Gastroesophageal sphincter (tissue), 4 donors: ENCODE results near the gene AACS. TPM values are rescaled to one million over a fixed set of nuclear protein-coding genes. Genes with fewer than 3 reads are reported as not detected.

ENCODE experiments used
- ATAC-seq: fragments of 150-250 bp; one replicate; pipeline ENCODE4 v1.9.1; 2016; ENCODE audit warnings: mild to moderate bottlenecking, moderate library complexity
- H3K27ac ChIP-seq, 4 donors: fragments of 200-600 bp; sonication (generic) in 3 of 4; 1 replicate in 3 of 4; 2 replicates in 1 of 4; pipeline ENCODE4 v1.5.1; 2016 to 2019
- H3K27me3 ChIP-seq: fragments of 200-600 bp; sonication (generic); one replicate; pipeline ENCODE4 v1.5.1; 2019
- H3K36me3 ChIP-seq, 2 donors: fragments of 200-600 bp; sonication (generic); one replicate each; pipeline ENCODE4 v1.5.1; 2019; ENCODE audit warnings: control low read depth in 1 of 2
- H3K4me1 ChIP-seq, 3 donors: fragments of 200-600 bp; sonication (generic); 1 replicate in 2 of 3; 2 replicates in 1 of 3; pipeline ENCODE4 v1.5.1; 2016 to 2019; ENCODE audit warnings: control low read depth in 2 of 3
- H3K4me3 ChIP-seq, 2 donors: fragments of 200-600 bp; sonication (generic); one replicate each; pipeline ENCODE4 v1.5.1; 2019; ENCODE audit warnings: mild to moderate bottlenecking in 1 of 2, moderate library complexity in 1 of 2
- H3K9me3 ChIP-seq, 3 donors: fragments of 200-600 bp; sonication (generic); one replicate each; pipeline ENCODE4 v1.5.1; 2017 to 2019; ENCODE audit warnings: control low read depth in 2 of 3
- EP300 ChIP-seq: sonication (generic); formaldehyde crosslinking; IDR thresholded peaks from one replicate; pipeline ENCODE4 v1.6.1; 2017; ENCODE audit warnings: antibody characterized with exemption, mild to moderate bottlenecking
- POLR2A ChIP-seq, 2 donors: fragments of 450-650 bp; IDR thresholded peaks; one replicate each; pipeline ENCODE4 v1.6.1; 2017; ENCODE audit warnings: antibody characterized with exemption in 2 of 2, mild to moderate bottlenecking in 2 of 2, moderate library complexity in 1 of 2
- POLR2AphosphoS5 ChIP-seq: sonication (generic); formaldehyde crosslinking; IDR thresholded peaks from one replicate; pipeline ENCODE4 v1.6.1; 2017; ENCODE audit warnings: antibody characterized with exemption
- WGBS, 2 donors: methylation state at CpG; one replicate each; pipeline ENCODE4 v1.1.5; 2018; ENCODE audit warnings: low coverage in 1 of 2; 5-methylcytosine and 5-hydroxymethylcytosine counted together
- total RNA-seq, 4 donors: library from RNA; depleted of rRNA; stranded (reverse); fragments of >200 nt; gene quantifications; one replicate each; pipeline ENCODE4 v1.1.0, GENCODE V29; 2016
- TF ChIP-seq, protein P1 (sequence below), 4 experiments: fragments of 200-600 bp in 2 of 4; fragments of 450-650 bp in 2 of 4; sonication (generic) in 1 of 4; IDR thresholded peaks; one replicate each; pipeline ENCODE4 v1.5.1; 2017 to 2019; ENCODE audit warnings: antibody characterized with exemption in 4 of 4, mild to moderate bottlenecking in 2 of 4, moderate library complexity in 2 of 4

The AACS gene
- total RNA-seq, 4 donors from 2014 or later = 10.3 to 14.6 (median 11.8) TPM

DNA sequence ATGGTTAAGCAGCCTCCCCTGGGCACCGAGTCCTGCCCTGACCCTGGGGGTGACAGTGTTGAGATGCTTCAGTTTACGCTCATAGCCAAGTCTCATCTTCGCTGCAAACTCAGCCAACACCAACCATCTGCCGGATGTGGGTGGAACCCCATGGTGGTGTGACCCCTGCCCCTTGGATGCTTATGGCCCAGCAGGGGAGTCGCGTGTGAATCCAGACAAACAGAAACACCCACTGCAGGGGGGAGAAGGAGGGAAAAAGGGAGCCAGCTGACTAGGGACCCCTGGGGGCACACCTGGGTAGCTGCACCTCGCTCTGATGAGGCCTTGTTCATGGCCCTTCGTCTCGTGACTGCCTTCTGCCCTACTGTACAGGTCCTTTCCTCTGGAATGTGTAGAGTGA lies 23.8 kb downstream of the AACS start:
- H3K27me3 ChIP-seq = no peaks in the 10 kb centered on the region
- no peak for TF ChIP-seq POLR2AphosphoS5
- TF ChIP-seq EP300 = no peak
- TF ChIP-seq, protein P1, sequence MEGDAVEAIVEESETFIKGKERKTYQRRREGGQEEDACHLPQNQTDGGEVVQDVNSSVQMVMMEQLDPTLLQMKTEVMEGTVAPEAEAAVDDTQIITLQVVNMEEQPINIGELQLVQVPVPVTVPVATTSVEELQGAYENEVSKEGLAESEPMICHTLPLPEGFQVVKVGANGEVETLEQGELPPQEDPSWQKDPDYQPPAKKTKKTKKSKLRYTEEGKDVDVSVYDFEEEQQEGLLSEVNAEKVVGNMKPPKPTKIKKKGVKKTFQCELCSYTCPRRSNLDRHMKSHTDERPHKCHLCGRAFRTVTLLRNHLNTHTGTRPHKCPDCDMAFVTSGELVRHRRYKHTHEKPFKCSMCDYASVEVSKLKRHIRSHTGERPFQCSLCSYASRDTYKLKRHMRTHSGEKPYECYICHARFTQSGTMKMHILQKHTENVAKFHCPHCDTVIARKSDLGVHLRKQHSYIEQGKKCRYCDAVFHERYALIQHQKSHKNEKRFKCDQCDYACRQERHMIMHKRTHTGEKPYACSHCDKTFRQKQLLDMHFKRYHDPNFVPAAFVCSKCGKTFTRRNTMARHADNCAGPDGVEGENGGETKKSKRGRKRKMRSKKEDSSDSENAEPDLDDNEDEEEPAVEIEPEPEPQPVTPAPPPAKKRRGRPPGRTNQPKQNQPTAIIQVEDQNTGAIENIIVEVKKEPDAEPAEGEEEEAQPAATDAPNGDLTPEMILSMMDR (IDR thresholded peaks at IDR 0.05) = no peak
- TF ChIP-seq POLR2A (IDR thresholded peaks at IDR 0.05) = no peak
- no peak for ATAC-seq
- H3K4me3 ChIP-seq = no peak overlapping the region
- no peaks in the 10 kb centered on the region for H3K9me3 ChIP-seq
- WGBS, 2 donors = 70% methylated on average over 4 of the region's 9 CpGs; no CpG with 5 or more reads in 1 of the 2 donors
- no peaks in the 10 kb centered on the region for H3K4me1 ChIP-seq
- H3K36me3 ChIP-seq = peaks cover 0 to 98% of the 10 kb centered on the region in 2 donors
- H3K27ac ChIP-seq = no peak overlapping the region

DNA sequence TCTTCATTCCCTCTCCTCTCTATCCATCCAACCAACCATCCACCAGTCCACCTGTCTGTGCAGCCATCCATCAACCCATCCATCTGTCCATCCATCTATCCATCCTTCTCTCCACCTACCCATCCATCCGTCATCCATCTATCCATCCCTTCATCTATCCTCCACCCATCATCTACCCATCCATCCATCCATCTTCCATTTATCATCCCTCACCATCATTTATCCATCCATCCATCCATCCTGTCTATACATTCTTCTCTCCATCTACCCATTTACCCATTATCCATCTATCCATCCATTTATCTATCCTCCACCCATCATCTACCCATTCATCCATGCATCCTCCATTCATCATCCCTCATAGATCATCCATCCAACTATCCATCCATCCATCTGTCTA lies 24.4 kb downstream of the AACS start:
- TF ChIP-seq EP300 (no peak), POLR2AphosphoS5 (no peak), POLR2A (IDR thresholded peaks at IDR 0.05) (no peak)
- TF ChIP-seq, protein P1 (IDR thresholded peaks at IDR 0.05) = no peak
- Histone ChIP-seq H3K4me1 (no peaks in the 10 kb centered on the region), H3K36me3 (peaks cover 0 to 97% of the 10 kb centered on the region in 2 donors), H3K9me3 (no peaks in the 10 kb centered on the region), H3K27ac (no peak overlapping the region), H3K4me3 (no peak overlapping the region), H3K27me3 (no peaks in the 10 kb centered on the region)
- 83 to 96% methylated on average over 1 of the region's 1 CpG for WGBS, 2 donors
- ATAC-seq = no peak

DNA sequence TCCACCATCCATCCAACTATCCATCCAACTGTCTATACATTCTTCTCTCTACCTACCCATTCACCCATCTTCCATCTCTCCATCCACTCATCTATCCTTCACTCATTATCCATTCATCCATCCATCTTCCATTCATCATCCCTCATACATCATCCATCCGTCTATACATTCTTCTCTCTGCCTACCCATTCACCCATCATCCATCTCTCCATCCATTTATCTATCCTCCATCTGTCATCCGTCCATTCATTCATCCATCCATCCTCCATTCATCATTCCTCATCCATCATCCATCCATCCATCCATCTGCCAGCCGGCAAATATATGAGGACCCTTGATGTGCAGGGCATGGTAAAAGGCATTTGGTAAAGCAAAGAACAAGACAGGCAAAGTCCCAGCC lies 25.2 kb downstream of the AACS start:
- Histone ChIP-seq H3K4me3 (no peak overlapping the region), H3K9me3 (no peaks in the 10 kb centered on the region), H3K4me1 (no peaks in the 10 kb centered on the region), H3K27me3 (no peaks in the 10 kb centered on the region), H3K36me3 (peaks cover 0 to 96% of the 10 kb centered on the region in 2 donors), H3K27ac (no peak overlapping the region)
- WGBS, 2 donors = 92 to 100% methylated on average over 2 to 3 of the region's 3 CpGs
- TF ChIP-seq POLR2AphosphoS5 (no peak), EP300 (no peak), POLR2A (IDR thresholded peaks at IDR 0.05) (no peak)
- TF ChIP-seq, protein P1 (IDR thresholded peaks at IDR 0.05) = no peak
- no peak for ATAC-seq

DNA sequence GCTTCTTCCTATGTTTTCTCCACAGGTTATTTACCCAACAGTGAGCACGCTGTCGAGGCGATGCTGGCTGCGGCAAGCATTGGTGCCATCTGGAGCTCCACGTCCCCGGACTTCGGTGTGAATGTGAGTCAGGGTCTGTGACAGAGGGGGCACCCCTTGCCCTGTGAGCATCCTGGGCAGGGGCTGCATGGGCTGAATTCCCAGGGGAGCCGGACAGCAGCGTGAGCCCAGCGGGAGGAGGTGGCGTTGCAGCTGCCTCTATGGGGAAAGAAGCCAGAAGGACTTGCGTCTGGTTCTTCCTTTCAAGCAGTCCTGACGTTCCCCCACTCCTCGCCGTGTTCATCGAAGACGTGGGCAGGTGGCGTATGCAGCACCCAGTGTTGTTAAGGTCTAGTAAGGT lies 26.2 kb downstream of the AACS start:
- H3K9me3 ChIP-seq = no peaks in the 10 kb centered on the region
- no peaks in the 10 kb centered on the region for H3K4me1 ChIP-seq
- H3K4me3 ChIP-seq = no peak overlapping the region
- H3K27me3 ChIP-seq = no peaks in the 10 kb centered on the region
- WGBS, 2 donors = 91 to 96% methylated on average over 7 to 8 of the region's 18 CpGs
- no peak overlapping the region for H3K27ac ChIP-seq
- no peak for ATAC-seq
- no peak for TF ChIP-seq POLR2A (IDR thresholded peaks at IDR 0.05)
- TF ChIP-seq, protein P1 (IDR thresholded peaks at IDR 0.05) = no peak
- TF ChIP-seq POLR2AphosphoS5 = no peak
- no peak for TF ChIP-seq EP300
- peaks cover 0 to 90% of the 10 kb centered on the region in 2 donors for H3K36me3 ChIP-seq

DNA sequence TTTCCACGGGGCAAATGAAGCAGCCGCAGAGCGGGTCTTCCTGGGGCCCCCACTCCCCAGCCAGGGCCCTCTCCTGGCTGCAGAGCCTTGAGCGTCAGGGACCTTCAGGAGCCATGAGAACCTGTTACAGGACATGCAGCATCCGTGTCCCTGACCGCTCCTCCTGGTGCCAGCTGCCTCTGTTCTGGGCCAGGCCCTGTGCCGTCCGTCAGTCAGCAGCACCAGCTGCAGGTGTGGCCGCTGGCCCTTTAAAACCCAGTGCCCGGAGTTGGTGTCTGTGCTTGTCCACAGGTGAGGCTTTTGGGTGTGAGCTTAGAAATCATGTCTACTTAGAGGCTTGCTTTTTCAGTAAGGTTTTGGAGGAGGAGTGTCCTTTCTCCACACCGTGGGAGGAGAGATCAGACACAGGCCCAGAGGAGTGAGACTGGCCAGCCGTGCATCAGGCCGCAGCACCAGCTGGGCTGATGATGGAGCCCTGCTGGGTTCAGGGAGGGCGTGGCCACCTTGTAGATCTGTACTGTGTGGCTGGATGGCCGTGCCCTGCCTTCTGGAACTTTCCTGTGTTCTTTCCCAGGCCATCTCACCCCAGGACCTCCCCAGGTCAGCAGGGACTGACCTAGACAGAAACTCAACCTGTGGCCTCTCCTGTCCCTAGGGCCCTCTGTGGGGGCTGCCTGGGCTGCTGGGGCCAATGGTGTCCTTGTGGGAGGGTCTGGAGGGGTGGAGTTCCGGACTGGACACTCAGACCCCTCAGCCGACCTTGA lies 27.1 kb downstream of the AACS start:
- H3K36me3 ChIP-seq = peaks cover 0 to 81% of the 10 kb centered on the region in 2 donors
- ATAC-seq = no peak
- TF ChIP-seq POLR2A (IDR thresholded peaks at IDR 0.05) (no peak), POLR2AphosphoS5 (no peak), EP300 (no peak)
- TF ChIP-seq, protein P1 (IDR thresholded peaks at IDR 0.05) = no peak
- H3K4me3 ChIP-seq = no peak overlapping the region
- 85 to 100% methylated on average over 2 to 5 of the region's 17 CpGs for WGBS, 2 donors
- H3K27ac ChIP-seq = peak overlapping the region in 1 of 4 donors; percentile 29
- H3K4me1 ChIP-seq = no peaks in the 10 kb centered on the region
- no peaks in the 10 kb centered on the region for H3K27me3 ChIP-seq
- H3K9me3 ChIP-seq = no peaks in the 10 kb centered on the region
